Suprapubic skin (tissue), 4 donors: ENCODE results near the gene ZFYVE1. TPM values are rescaled to one million over a fixed set of nuclear protein-coding genes. Genes with fewer than 3 reads are reported as not detected.

ENCODE experiments used
- DNase-seq, 2 donors: peaks; one replicate each; pipeline ENCODE4 v3.0.0-alpha.2; 2019; ENCODE audit warnings: low spot score in 2 of 2
- H3K27ac ChIP-seq: fragments of 200-600 bp; sonication (generic); one replicate; pipeline ENCODE4 v1.5.1; 2019
- H3K27me3 ChIP-seq: fragments of 200-600 bp; sonication (generic); one replicate; pipeline ENCODE4 v1.5.1; 2019
- H3K36me3 ChIP-seq: fragments of 200-600 bp; sonication (generic); one replicate; pipeline ENCODE4 v1.5.1; 2019
- H3K4me1 ChIP-seq: fragments of 200-600 bp; sonication (generic); one replicate; pipeline ENCODE4 v1.5.1; 2019
- H3K4me3 ChIP-seq: fragments of 200-600 bp; sonication (generic); one replicate; pipeline ENCODE4 v1.5.1; 2019; ENCODE audit warnings: mild to moderate bottlenecking
- H3K9me3 ChIP-seq: fragments of 200-600 bp; sonication (generic); one replicate; pipeline ENCODE4 v1.5.1; 2019
- EP300 ChIP-seq: sonication (generic); formaldehyde crosslinking; IDR thresholded peaks from one replicate; pipeline ENCODE4 v1.6.1; 2017; ENCODE audit warnings: antibody characterized with exemption
- POLR2A ChIP-seq, 2 donors: fragments of 450-650 bp; IDR thresholded peaks; one replicate each; pipeline ENCODE4 v1.6.1; 2017; ENCODE audit warnings: antibody characterized with exemption in 2 of 2, mild to moderate bottlenecking in 2 of 2, moderate library complexity in 2 of 2
- POLR2AphosphoS5 ChIP-seq, 3 donors: sonication (generic); formaldehyde crosslinking; IDR thresholded peaks; one replicate each; pipeline ENCODE4 v1.6.1; 2017; ENCODE audit warnings: antibody characterized with exemption in 3 of 3
- WGBS: methylation state at CpG from one replicate; pipeline ENCODE4 v1.1.5; 2018; 5-methylcytosine and 5-hydroxymethylcytosine counted together
- total RNA-seq, 4 donors: library from RNA; depleted of rRNA; stranded (reverse); fragments of >200 nt; gene quantifications; one replicate each; pipeline ENCODE4 v1.1.0, GENCODE V29; 2016
- TF ChIP-seq, protein P1 (sequence below), 2 donors: fragments of 200-600 bp in 1 of 2; fragments of 450-650 bp in 1 of 2; sonication (generic) in 1 of 2; IDR thresholded peaks; one replicate each; pipeline ENCODE4 v1.5.1; 2016 to 2019; ENCODE audit warnings: antibody characterized with exemption in 2 of 2, mild to moderate bottlenecking in 1 of 2, moderate library complexity in 1 of 2

Gene ZFYVE1
- total RNA-seq, 4 donors from 2014 or later: 17.7 to 42.9 (median 25.9) TPM

DNA sequence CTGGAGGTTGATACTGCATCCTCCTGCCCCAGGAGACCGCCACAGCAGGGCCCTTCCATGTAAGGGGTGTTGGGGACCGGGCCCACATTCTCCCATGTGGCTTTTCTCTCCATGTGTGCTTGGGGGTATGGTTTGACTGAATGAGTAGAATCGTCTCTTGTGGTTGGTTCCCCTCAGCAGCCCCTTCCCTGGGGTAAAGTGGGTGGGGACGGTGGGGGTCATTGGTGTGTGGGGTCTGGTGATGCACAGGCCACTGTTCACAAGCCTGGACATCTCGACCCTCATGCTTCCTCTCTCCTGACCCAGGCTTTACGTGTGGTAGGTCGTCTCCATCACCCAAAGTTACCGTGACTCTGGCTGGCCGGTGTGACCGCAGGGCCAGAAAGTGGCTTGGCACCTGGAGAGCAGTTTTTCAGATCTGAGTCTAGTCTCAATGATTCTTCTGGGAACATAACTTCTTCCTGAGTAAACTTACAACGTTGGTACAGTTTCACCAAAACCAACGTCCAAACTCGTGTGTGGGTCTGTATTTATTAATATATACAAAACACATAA lies 83.0 kb downstream of the ZFYVE1 start:
- no peak overlapping the region for H3K27ac ChIP-seq
- H3K9me3 ChIP-seq: no peaks in the 10 kb centered on the region
- no peak overlapping the region for H3K4me3 ChIP-seq
- no peaks in the 10 kb centered on the region for H3K27me3 ChIP-seq
- no peak for DNase-seq
- peaks cover 87% of the 10 kb centered on the region for H3K36me3 ChIP-seq
- H3K4me1 ChIP-seq: no peaks in the 10 kb centered on the region
- TF ChIP-seq POLR2A (IDR thresholded peaks at IDR 0.05) (no peak), EP300 (no peak)
- 87% methylated on average over 12 of the region's 13 CpGs for WGBS

DNA sequence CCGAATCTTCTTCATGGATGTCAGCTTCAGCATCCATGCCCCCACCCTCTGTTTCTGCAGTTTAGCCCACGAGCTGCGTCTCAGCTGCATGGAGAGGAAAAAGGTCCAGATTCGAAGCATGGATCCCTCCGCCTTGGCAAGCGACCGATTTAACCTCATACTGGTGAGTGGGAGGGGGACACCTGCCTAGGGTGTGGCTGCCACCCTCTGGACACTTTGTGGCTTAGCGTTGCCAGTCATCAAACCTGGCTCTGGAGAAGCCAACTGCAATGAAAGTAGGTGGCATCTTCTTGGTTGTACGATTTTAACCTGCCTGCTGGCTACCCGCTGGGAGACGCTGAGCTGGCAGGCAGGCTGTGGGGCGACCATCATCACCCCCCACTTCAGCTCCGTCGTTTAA lies 84.0 kb downstream of the ZFYVE1 start:
- Histone ChIP-seq H3K4me3 (no peak overlapping the region), H3K27ac (no peak overlapping the region), H3K9me3 (no peaks in the 10 kb centered on the region), H3K4me1 (no peaks in the 10 kb centered on the region), H3K36me3 (peaks cover 95% of the 10 kb centered on the region), H3K27me3 (no peaks in the 10 kb centered on the region)
- no peak for DNase-seq
- TF ChIP-seq, protein P1, sequence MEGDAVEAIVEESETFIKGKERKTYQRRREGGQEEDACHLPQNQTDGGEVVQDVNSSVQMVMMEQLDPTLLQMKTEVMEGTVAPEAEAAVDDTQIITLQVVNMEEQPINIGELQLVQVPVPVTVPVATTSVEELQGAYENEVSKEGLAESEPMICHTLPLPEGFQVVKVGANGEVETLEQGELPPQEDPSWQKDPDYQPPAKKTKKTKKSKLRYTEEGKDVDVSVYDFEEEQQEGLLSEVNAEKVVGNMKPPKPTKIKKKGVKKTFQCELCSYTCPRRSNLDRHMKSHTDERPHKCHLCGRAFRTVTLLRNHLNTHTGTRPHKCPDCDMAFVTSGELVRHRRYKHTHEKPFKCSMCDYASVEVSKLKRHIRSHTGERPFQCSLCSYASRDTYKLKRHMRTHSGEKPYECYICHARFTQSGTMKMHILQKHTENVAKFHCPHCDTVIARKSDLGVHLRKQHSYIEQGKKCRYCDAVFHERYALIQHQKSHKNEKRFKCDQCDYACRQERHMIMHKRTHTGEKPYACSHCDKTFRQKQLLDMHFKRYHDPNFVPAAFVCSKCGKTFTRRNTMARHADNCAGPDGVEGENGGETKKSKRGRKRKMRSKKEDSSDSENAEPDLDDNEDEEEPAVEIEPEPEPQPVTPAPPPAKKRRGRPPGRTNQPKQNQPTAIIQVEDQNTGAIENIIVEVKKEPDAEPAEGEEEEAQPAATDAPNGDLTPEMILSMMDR (IDR thresholded peaks at IDR 0.05): no peak
- TF ChIP-seq POLR2A (IDR thresholded peaks at IDR 0.05) (no peak), POLR2AphosphoS5 (IDR thresholded peaks at IDR 0.05) (no peak), EP300 (no peak)
- WGBS: 92% methylated on average over 10 of the region's 14 CpGs

DNA sequence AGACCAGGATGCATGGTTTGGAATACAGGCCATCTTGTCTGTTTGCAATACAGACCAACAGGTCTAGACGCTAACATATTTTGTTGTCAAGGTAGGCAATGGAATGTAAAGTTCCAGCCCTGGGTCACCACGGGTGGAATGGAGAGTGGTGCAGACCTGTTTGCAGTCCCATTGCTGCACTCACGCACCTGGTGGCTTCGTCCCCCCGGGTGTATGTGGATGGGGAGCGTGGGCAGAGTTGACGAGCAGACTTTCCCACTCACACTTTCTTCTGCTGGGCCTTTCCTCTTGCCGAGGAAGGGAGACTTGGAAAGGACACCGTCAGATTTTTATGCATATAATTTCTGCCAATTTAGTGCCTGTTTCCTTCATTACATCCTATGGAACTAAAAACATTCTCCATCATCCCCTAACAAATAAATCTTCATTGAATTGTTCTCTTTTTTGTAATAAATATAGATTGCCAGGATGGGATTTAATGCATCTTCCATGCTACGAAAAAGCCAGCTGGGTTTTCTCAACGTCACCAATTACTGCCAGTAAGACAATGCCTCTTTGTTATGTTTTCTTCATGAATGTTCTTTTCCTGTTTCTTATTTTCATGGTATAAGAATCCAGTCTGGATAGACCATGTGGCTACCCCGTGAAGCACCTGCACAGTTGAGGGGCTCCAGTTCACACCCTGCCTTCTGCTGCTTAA lies 85.5 kb downstream of the ZFYVE1 start:
- Histone ChIP-seq H3K4me3 (no peak overlapping the region), H3K4me1 (no peaks in the 10 kb centered on the region), H3K27me3 (no peaks in the 10 kb centered on the region), H3K9me3 (no peaks in the 10 kb centered on the region), H3K36me3 (peaks cover 83% of the 10 kb centered on the region), H3K27ac (no peak overlapping the region)
- no peak for DNase-seq
- TF ChIP-seq EP300: no peak
- TF ChIP-seq POLR2A (IDR thresholded peaks at IDR 0.05): no peak
- TF ChIP-seq POLR2AphosphoS5 (IDR thresholded peaks at IDR 0.05): no peak
- TF ChIP-seq, protein P1 (IDR thresholded peaks at IDR 0.05): no peak
- WGBS: 87% methylated on average over 12 of the region's 12 CpGs

DNA sequence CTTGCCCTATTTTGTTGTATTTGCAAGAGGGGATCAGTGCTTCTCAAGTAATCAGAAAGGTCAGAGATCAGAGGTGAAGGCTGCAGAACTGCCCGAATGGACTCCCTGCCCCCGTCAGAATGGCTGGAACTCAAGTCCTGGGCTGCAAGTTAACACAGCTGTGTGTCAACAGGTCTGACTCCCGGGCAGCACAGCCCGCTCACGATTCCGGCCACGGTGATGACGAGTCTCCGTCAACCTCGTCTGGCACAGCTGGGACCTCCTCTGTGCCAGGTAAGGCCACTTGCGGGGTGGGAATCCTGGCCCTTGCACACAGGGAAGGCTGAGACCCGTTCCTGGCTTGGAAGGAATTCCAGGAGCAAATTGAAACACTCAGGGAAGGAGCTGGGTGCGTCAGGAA lies 87.3 kb downstream of the ZFYVE1 start:
- TF ChIP-seq, protein P1 (IDR thresholded peaks at IDR 0.05): no peak
- TF ChIP-seq POLR2A (IDR thresholded peaks at IDR 0.05): no peak
- no peak for TF ChIP-seq POLR2AphosphoS5 (IDR thresholded peaks at IDR 0.05)
- no peak overlapping the region for H3K27ac ChIP-seq
- H3K9me3 ChIP-seq: no peaks in the 10 kb centered on the region
- no peaks in the 10 kb centered on the region for H3K4me1 ChIP-seq
- DNase-seq: no peak
- 81% methylated on average over 12 of the region's 13 CpGs for WGBS
- no peaks in the 10 kb centered on the region for H3K27me3 ChIP-seq
- no peak overlapping the region for H3K4me3 ChIP-seq
- H3K36me3 ChIP-seq: peaks cover 68% of the 10 kb centered on the region

DNA sequence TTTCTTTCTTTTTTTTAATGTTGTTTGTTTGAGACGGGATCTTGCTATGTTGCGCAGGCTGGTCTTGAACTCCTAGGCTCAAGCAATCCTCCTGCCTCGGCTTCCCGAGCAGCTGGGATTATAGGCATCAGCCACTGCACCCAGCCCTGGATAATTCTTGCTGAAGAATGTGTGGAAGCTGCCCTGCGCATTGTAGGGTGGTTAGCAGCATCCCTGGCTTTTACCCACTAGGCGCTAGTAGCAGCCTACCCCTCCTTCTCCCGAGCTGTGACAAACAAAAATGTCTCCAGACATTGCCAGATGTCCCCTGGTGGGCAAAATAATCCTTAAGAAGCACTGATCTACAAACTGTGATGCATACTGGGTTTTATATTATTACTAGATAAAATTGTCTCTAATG lies 94.0 kb downstream of the ZFYVE1 start:
- Histone ChIP-seq H3K4me3 (no peak overlapping the region), H3K9me3 (no peaks in the 10 kb centered on the region), H3K27me3 (no peaks in the 10 kb centered on the region), H3K36me3 (peaks cover 3% of the 10 kb centered on the region), H3K27ac (no peak overlapping the region), H3K4me1 (no peaks in the 10 kb centered on the region)
- DNase-seq: no peak
- WGBS: 82% methylated on average over 7 of the region's 7 CpGs
- TF ChIP-seq, protein P1 (IDR thresholded peaks at IDR 0.05): no peak
- TF ChIP-seq POLR2AphosphoS5 (IDR thresholded peaks at IDR 0.05): no peak
- TF ChIP-seq POLR2A (IDR thresholded peaks at IDR 0.05): no peak
- TF ChIP-seq EP300: no peak
